GM23248 (cell line): ENCODE results near the gene RICTOR. TPM values are rescaled to one million over a fixed set of nuclear protein-coding genes. Genes with fewer than 3 reads are reported as not detected.

Experiments used
- DNase-seq: peaks from one replicate; pipeline ENCODE4 v3.0.0-alpha.2; 2015
- H2AFZ ChIP-seq: fragments of 200-600 bp; sonication (generic); 2 replicates; pipeline ENCODE4 v1.6.1; 2016; ENCODE audit warnings: antibody characterized with exemption
- H3F3A ChIP-seq: fragments of 200-600 bp; sonication (generic); 2 replicates; pipeline ENCODE4 v1.6.1; 2016; ENCODE audit warnings: mild to moderate bottlenecking, antibody characterized with exemption, mixed run types; ENCODE audit not compliant: insufficient read depth
- H3K27ac ChIP-seq: fragments of 200-600 bp; sonication (generic); 2 replicates; pipeline ENCODE4 v1.5.1; 2016; ENCODE audit warnings: mild to moderate bottlenecking
- H3K27me3 ChIP-seq: fragments of 200-600 bp; sonication (generic); replicated peaks from 2 replicates; pipeline ENCODE4 v1.6.1; 2016; ENCODE audit warnings: mild to moderate bottlenecking; ENCODE audit not compliant: insufficient read depth
- H3K36me3 ChIP-seq: fragments of 200-600 bp; sonication (generic); 2 replicates; pipeline ENCODE4 v1.6.1; 2016; ENCODE audit warnings: low read depth, mild to moderate bottlenecking
- H3K4me1 ChIP-seq: fragments of 200-600 bp; sonication (generic); 2 replicates; pipeline ENCODE4 v1.6.1; 2016; ENCODE audit warnings: mild to moderate bottlenecking; ENCODE audit not compliant: insufficient read depth
- H3K4me2 ChIP-seq: fragments of 200-600 bp; sonication (generic); one replicate; pipeline ENCODE4 v1.6.1; 2016; ENCODE audit warnings: mild to moderate bottlenecking; ENCODE audit not compliant: unreplicated experiment
- H3K4me3 ChIP-seq: fragments of 200-600 bp; sonication (generic); 2 replicates; pipeline ENCODE4 v1.5.1; 2016; ENCODE audit warnings: mild to moderate bottlenecking
- H3K79me2 ChIP-seq: fragments of 200-600 bp; sonication (generic); 2 replicates; pipeline ENCODE4 v1.6.1; 2016; ENCODE audit warnings: mild to moderate bottlenecking; ENCODE audit not compliant: insufficient read depth
- H3K9ac ChIP-seq: fragments of 200-600 bp; sonication (generic); 2 replicates; pipeline ENCODE4 v1.6.1; 2016; ENCODE audit warnings: mild to moderate bottlenecking
- H3K9me2 ChIP-seq: fragments of 200-600 bp; sonication (generic); 2 replicates; pipeline ENCODE4 v1.6.1; 2016; ENCODE audit warnings: mixed run types, mild to moderate bottlenecking, moderate library complexity; ENCODE audit not compliant: insufficient read depth
- H3K9me3 ChIP-seq: fragments of 200-600 bp; sonication (generic); one replicate; pipeline ENCODE4 v1.6.1; 2017; ENCODE audit warnings: low read depth
- H4K20me1 ChIP-seq: fragments of 200-600 bp; sonication (generic); 2 replicates; pipeline ENCODE4 v1.6.0; 2016; ENCODE audit not compliant: insufficient read depth
- EZH2 ChIP-seq: fragments of 200-600 bp; sonication (generic); IDR thresholded peaks from 2 replicates; pipeline ENCODE4 v1.6.1; 2018; ENCODE audit warnings: antibody characterized with exemption, mild to moderate bottlenecking; ENCODE audit not compliant: insufficient read depth, poor library complexity, severe bottlenecking
- EZH2phosphoT487 ChIP-seq: fragments of 200-600 bp; sonication (generic); IDR thresholded peaks from 2 replicates; pipeline ENCODE4 v1.6.1; 2018; ENCODE audit warnings: antibody characterized with exemption, moderate library complexity, mild to moderate bottlenecking, low read depth; ENCODE audit not compliant: insufficient read depth
- WGBS, 2 experiments: methylation state at CpG; one replicate each; pipeline ENCODE4 v1.1.6; 2015 to 2017; ENCODE audit warnings: low lambda C conversion rate in 2 of 2, low coverage in 1 of 2; ENCODE audit errors: missing lambda C conversion rate in 2 of 2; 5-methylcytosine and 5-hydroxymethylcytosine counted together
- in situ Hi-C: fragments of 300-500 bp; cut with MboI; formaldehyde crosslinking; loops from 2 replicates; pipeline ENCODE4 v1.15.0; 2020
- polyA plus RNA-seq: library from polyadenylated mRNA; unstranded; fragments of >200 nt; fragmentation: Nextera tagmentation; extraction: Ambion mirVana; gene quantifications from 2 replicates; pipeline ENCODE4 v1.2.1, GENCODE V29; 2016
- total RNA-seq: library from RNA; depleted of rRNA; stranded (reverse); fragments of >200 nt; shearing (Covaris generic); gene quantifications from 2 replicates; pipeline ENCODE4 v1.2.3, GENCODE V29; 2014

The RICTOR gene
- total and polyA plus RNA-seq, 2 experiments from 2014 or later, result 5.7 to 12.5 TPM

DNA sequence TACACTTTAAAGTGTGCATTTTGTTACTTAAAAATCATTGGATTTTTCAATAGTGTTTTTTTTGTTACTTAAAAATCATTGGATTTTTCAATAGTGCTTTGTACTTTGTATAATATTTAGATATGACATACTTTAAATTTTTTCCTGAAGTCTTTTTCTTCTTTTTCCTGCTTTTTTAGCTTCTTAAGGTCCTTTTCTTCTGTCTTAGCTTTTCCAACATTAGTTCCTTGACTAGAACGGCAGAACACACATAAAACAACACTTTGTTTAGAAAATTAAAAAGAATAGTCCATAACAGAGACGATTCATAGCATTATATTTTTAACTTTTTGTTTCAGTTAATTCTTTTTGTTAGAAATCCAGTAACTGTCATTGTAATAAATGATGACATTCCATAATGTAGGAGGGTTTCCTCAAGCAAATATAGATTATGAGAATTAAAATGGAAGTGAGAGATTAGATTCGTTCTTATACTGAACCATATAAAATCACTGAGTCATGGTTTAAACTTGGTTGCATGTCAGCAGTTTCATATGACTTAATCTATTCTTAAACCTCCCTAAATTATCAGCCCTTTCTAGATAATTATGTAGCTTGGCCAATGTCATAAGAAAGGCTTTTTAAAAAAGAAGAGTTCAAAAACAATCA, 45.3 kb upstream of the RICTOR start:
- DNase-seq, result no peak
- no peaks in the 10 kb centered on the region for H3K27me3 ChIP-seq

GRCh38 chr5:39118638-39119037, 44.4 kb upstream of the RICTOR start:
- Histone ChIP-seq H3K36me3 (no peaks in the 10 kb centered on the region), H3K9ac (no peak overlapping the region), H2AFZ (no peak overlapping the region), H3K79me2 (no peaks in the 10 kb centered on the region), H4K20me1 (no peaks in the 10 kb centered on the region), H3K9me2 (no peaks in the 10 kb centered on the region), H3K4me3 (no peak overlapping the region), H3F3A (no peaks in the 10 kb centered on the region), H3K9me3 (no peaks in the 10 kb centered on the region), H3K4me1 (peaks cover 20% of the 10 kb centered on the region), H3K4me2 (no peak overlapping the region), H3K27ac (no peak overlapping the region), H3K27me3 (no peaks in the 10 kb centered on the region)
- in situ Hi-C loops, result no loop called here
- WGBS, 2 experiments, result 94 to 97% methylated on average over 2 of the region's 2 CpGs
- TF ChIP-seq EZH2 (no peak), EZH2phosphoT487 (no peak)
- DNase-seq, result no peak

More for the DNA sequence above, 45.3 kb upstream of the RICTOR start:
- in situ Hi-C loops, result no loop called here
- Histone ChIP-seq H3K9me2 (no peaks in the 10 kb centered on the region), H3K9ac (no peak overlapping the region), H4K20me1 (no peaks in the 10 kb centered on the region), H3K4me3 (no peak overlapping the region), H3K9me3 (no peaks in the 10 kb centered on the region), H2AFZ (no peak overlapping the region), H3K4me1 (peaks cover 20% of the 10 kb centered on the region), H3K27ac (no peak overlapping the region), H3K36me3 (no peaks in the 10 kb centered on the region), H3F3A (no peaks in the 10 kb centered on the region), H3K79me2 (no peaks in the 10 kb centered on the region), H3K4me2 (no peak overlapping the region)
- 93 to 95% methylated on average over 3 of the region's 3 CpGs for WGBS, 2 experiments
- TF ChIP-seq EZH2phosphoT487, result no peak
- TF ChIP-seq EZH2, result no peak

- H3F3A ChIP-seq, result no peaks in the 10 kb centered on the region
- peak overlapping the region; percentile 31 for H2AFZ ChIP-seq
- H3K4me1 ChIP-seq, result peaks cover 20% of the 10 kb centered on the region
- H3K36me3 ChIP-seq, result no peaks in the 10 kb centered on the region
- no peak overlapping the region for H3K27ac ChIP-seq
- in situ Hi-C loops, result no loop called here
- H3K4me3 ChIP-seq, result no peak overlapping the region
- H3K9me3 ChIP-seq, result no peaks in the 10 kb centered on the region
- no peak for TF ChIP-seq EZH2
- TF ChIP-seq EZH2phosphoT487, result no peak
- WGBS, 2 experiments, result 50 to 57% methylated on average over 2 of the region's 2 CpGs
- peak; percentile 58 for DNase-seq
- H4K20me1 ChIP-seq, result no peaks in the 10 kb centered on the region
- no peak overlapping the region for H3K9ac ChIP-seq
- no peaks in the 10 kb centered on the region for H3K27me3 ChIP-seq
- no peaks in the 10 kb centered on the region for H3K9me2 ChIP-seq
- H3K79me2 ChIP-seq, result no peaks in the 10 kb centered on the region
- H3K4me2 ChIP-seq, result peak overlapping the region; percentile 8
These were observed 43.2 kb upstream of the RICTOR start for GRCh38 chr5:39117401-39117800.

DNA sequence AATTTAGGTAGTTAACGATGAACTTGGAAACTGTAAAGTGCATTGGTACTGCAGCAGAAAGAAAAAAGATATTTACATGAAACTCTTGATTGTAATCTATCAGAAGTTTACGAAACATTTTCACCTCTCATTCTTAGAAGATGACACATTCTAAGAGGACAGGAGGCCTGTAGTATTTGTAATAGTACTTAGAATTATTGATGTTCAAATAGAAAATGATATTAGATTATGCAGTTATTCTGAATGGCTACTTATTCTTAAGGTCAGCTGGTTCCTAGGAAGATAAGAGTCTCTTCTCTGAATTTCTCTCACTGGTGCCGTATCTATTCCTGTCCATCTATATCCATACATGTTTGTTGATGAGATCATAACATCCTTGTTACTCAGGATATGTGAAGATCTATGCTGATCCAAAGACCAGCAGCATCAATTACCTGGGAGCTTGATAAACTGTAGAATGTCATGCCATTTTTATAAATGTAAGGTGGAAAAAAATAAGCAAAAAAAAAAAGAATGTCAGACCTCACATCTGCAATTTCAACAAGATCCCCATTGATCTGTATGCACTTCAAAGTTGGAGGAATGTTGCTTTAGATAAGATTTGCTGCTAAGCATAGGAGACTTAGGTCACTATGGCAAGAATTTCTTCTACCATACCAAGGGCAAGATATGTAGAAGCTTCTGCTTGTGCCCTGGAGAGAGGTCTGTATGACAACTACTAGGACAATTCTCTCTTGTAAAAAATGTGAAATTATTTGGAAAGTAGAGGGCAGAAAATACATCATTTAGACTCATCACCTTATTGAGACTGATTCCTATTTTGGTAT, 42.4 kb upstream of the RICTOR start:
- Histone ChIP-seq H2AFZ (no peak overlapping the region), H4K20me1 (no peaks in the 10 kb centered on the region), H3K9ac (no peak overlapping the region), H3K4me3 (no peak overlapping the region), H3K9me3 (no peaks in the 10 kb centered on the region), H3K4me2 (peak overlapping the region; percentile 8), H3K36me3 (no peaks in the 10 kb centered on the region), H3K27me3 (no peaks in the 10 kb centered on the region), H3K79me2 (no peaks in the 10 kb centered on the region), H3K4me1 (peaks cover 17% of the 10 kb centered on the region), H3K27ac (no peak overlapping the region), H3K9me2 (no peaks in the 10 kb centered on the region), H3F3A (no peaks in the 10 kb centered on the region)
- TF ChIP-seq EZH2phosphoT487 (no peak), EZH2 (no peak)
- WGBS, 2 experiments, result 97 to 99% methylated on average over 3 of the region's 3 CpGs
- no peak for DNase-seq
- in situ Hi-C loops, result no loop called here
